HepG2 (cell line): ENCODE data around the gene ST8SIA1. TPM values are rescaled to one million over a fixed set of nuclear protein-coding genes. Genes with fewer than 3 reads are reported as not detected.

ENCODE experiments used
- ATAC-seq: fragments of 200-7000 bp; cut with Tn5 transposase; 3 replicates; pipeline ENCODE4 v1.9.1; 2020; ENCODE audit warnings: mild to moderate bottlenecking, moderate library complexity
- BruUV-seq: library from RNA; stranded (reverse); fragments of 400-500 nt; replicated peaks from 2 replicates; lab custom pipeline; 2021; lab: Mats Ljungman, UMichigan
- CTCF ChIA-PET: fragments of 300-600 bp; formaldehyde crosslinking; extraction: SDS; loops from one replicate; lab custom pipeline; 2021; ENCODE audit warnings: low total read pairs, inconsistent platforms, low intra/inter-chr PET ratio; lab: Yijun Ruan, JAX
- POLR2A ChIA-PET: fragments of 350-600 bp; sonication (Branson Sonifier 250); formaldehyde crosslinking; loops from one replicate; lab custom pipeline; 2020; ENCODE audit warnings: antibody characterized with exemption, inconsistent platforms; lab: Yijun Ruan, JAX
- DNase-seq: peaks from one replicate; pipeline ENCODE4 v3.0.0-alpha.2; 2015; ENCODE audit warnings: low spot score
- FAIRE-seq: peaks from 3 replicates; lab custom pipeline; 2011; peaks lifted over from hg19 to GRCh38; lab: Jason Lieb, UNC
- H2AFZ ChIP-seq: one replicate; pipeline ENCODE4 v1.6.1; 2011; ENCODE audit warnings: low read length, inconsistent platforms
- H3K27ac ChIP-seq: fragments of 300-600 bp; 3 replicates; pipeline ENCODE4 v1.8.0; 2011; ENCODE audit warnings: mixed run types, mild to moderate bottlenecking, mixed read lengths, low read length, inconsistent platforms; ENCODE audit not compliant: insufficient read depth; ENCODE audit errors: extremely low read length
- H3K27me3 ChIP-seq, 2 experiments: fragments of 200-600 bp in 1 of 2; 2 replicates in 1 of 2; 3 replicates in 1 of 2; pipeline versions ENCODE4 v1.6.0 to v1.8.0; 2011; ENCODE audit warnings: low read length in 2 of 2, mild to moderate bottlenecking in 2 of 2, moderate library complexity in 2 of 2, inconsistent platforms in 1 of 2; ENCODE audit not compliant: insufficient read depth in 2 of 2, control insufficient read depth in 1 of 2
- H3K36me3 ChIP-seq, 2 experiments: fragments of 200-600 bp in 1 of 2; replicated peaks in 1 of 2; 2 replicates in 1 of 2; 3 replicates in 1 of 2; pipeline versions ENCODE4 v1.5.1 to v1.8.0; 2011; ENCODE audit warnings: low read length in 2 of 2, inconsistent platforms in 1 of 2; ENCODE audit not compliant: insufficient read depth in 2 of 2, control insufficient read depth in 1 of 2
- H3K4me1 ChIP-seq: 2 replicates; pipeline ENCODE4 v1.5.1; 2012; ENCODE audit warnings: low read length, inconsistent platforms; ENCODE audit not compliant: insufficient read depth
- H3K4me2 ChIP-seq: 2 replicates; pipeline ENCODE4 v1.6.0; 2011; ENCODE audit warnings: low read depth, low read length, inconsistent platforms
- H3K4me3 ChIP-seq, 3 experiments: fragments of 200-600 bp in 1 of 3; sonication (generic), shearing (Covaris generic) in 1 of 3; replicated peaks in 1 of 3; 2 replicates each; pipeline ENCODE4 v1.5.1; 2011 to 2016; ENCODE audit warnings: low read length in 3 of 3, inconsistent platforms in 2 of 3, low read depth in 2 of 3, mild to moderate bottlenecking in 2 of 3, control low read depth in 1 of 3, mixed read lengths in 1 of 3; ENCODE audit not compliant: insufficient read depth in 1 of 3
- H3K79me2 ChIP-seq: one replicate; pipeline ENCODE4 v1.6.1; 2011; ENCODE audit warnings: low read length, inconsistent platforms; ENCODE audit not compliant: insufficient read depth
- H3K9ac ChIP-seq: 2 replicates; pipeline ENCODE4 v1.6.0; 2011; ENCODE audit warnings: mild to moderate bottlenecking, low read depth, low read length, inconsistent platforms; ENCODE audit not compliant: insufficient read depth
- H3K9me3 ChIP-seq: 2 replicates; pipeline ENCODE4 v1.5.1; 2012; ENCODE audit warnings: mild to moderate bottlenecking, low read length
- H4K20me1 ChIP-seq: 2 replicates; pipeline ENCODE4 v1.6.0; 2011; ENCODE audit warnings: inconsistent platforms, mild to moderate bottlenecking, low read length, moderate library complexity; ENCODE audit not compliant: insufficient read depth
- IKZF5 ChIP-seq: IDR thresholded peaks from 2 replicates; pipeline ENCODE4 v1.6.1; 2018; ENCODE audit warnings: missing genetic modification reagents, mild to moderate bottlenecking, missing compliant biosample characterization
- LRRFIP1 ChIP-seq: sonication (generic); formaldehyde crosslinking; conservative IDR thresholded peaks from 2 replicates; pipeline ENCODE4 v1.4.0; 2020; ENCODE audit warnings: missing genetic modification reagents
- MXD3 ChIP-seq: IDR thresholded peaks from 2 replicates; pipeline ENCODE4 v1.6.1; 2016; ENCODE audit warnings: mild to moderate bottlenecking, missing biosample characterization, missing genetic modification reagents
- NFYB ChIP-seq: sonication (generic); formaldehyde crosslinking; IDR thresholded peaks from 2 replicates; pipeline ENCODE4 v1.4.0; 2020; ENCODE audit warnings: missing genetic modification reagents
- USF2 ChIP-seq, 2 experiments: sonication (generic) in 1 of 2; formaldehyde crosslinking in 1 of 2; IDR thresholded peaks; 2 replicates each; pipeline versions ENCODE4 v1.5.1 to v1.6.1; 2011 to 2020; ENCODE audit warnings: borderline replicate concordance in 1 of 2, low read depth in 1 of 2, low read length in 1 of 2, mild to moderate bottlenecking in 1 of 2, missing genetic modification reagents in 1 of 2, moderate library complexity in 1 of 2
- ZBTB4 ChIP-seq: sonication (generic); formaldehyde crosslinking; IDR thresholded peaks from 2 replicates; pipeline ENCODE4 v1.4.0; 2020; ENCODE audit warnings: missing genetic modification reagents, mild to moderate bottlenecking, borderline replicate concordance
- ZNF263 ChIP-seq: sonication (generic); formaldehyde crosslinking; IDR thresholded peaks from 2 replicates; pipeline ENCODE4 v1.4.0; 2020; ENCODE audit warnings: missing genetic modification reagents
- ZNF343 ChIP-seq: sonication (generic); formaldehyde crosslinking; IDR thresholded peaks from 2 replicates; pipeline ENCODE4 v1.4.0; 2020; ENCODE audit warnings: mild to moderate bottlenecking, missing genetic modification reagents
- ZNF674 ChIP-seq: sonication (generic); formaldehyde crosslinking; IDR thresholded peaks from 2 replicates; pipeline ENCODE4 v1.5.0; 2020; ENCODE audit warnings: low read depth, mild to moderate bottlenecking, missing genetic modification reagents
- ZNF770 ChIP-seq: sonication (generic); formaldehyde crosslinking; IDR thresholded peaks from 2 replicates; pipeline ENCODE4 v1.5.0; 2020; ENCODE audit warnings: mild to moderate bottlenecking, missing genetic modification reagents
- WGBS: methylation state at CpG from one replicate; pipeline ENCODE4 v1.1.6; 2017; ENCODE audit warnings: low lambda C conversion rate; 5-methylcytosine and 5-hydroxymethylcytosine counted together
- in situ Hi-C: cut with HindIII; loops from 2 replicates; pipeline ENCODE4 v1.10.0; 2017; ENCODE audit warnings: low pct_unique_long_range_greater_than_20kb; ENCODE audit not compliant: extremely low pct_ligation_motif_present
- intact Hi-C: fragments of 100-400 bp; cut with micrococcal nuclease; formaldehyde crosslinking; loops from one replicate; pipeline ENCODE4 v1.10.0; 2022; ENCODE audit not compliant: unreplicated experiment
- polyA plus RNA-seq, 8 experiments: library from polyadenylated mRNA; depleted of rRNA in 3 of 8; stranded (reverse) in 7 of 8; unstranded in 1 of 8; fragments of >200 nt; fragmentation: Illumina TruSeq in 4 of 8; extraction: Trizol in 4 of 8; gene quantifications; 2 replicates each; pipeline versions ENCODE4 v1.2.1 to v1.2.3, GENCODE V29; 2011 to 2016; ENCODE audit warnings: low read depth in 4 of 8, missing spikeins in 1 of 8, mixed read lengths in 1 of 8; ENCODE audit not compliant: insufficient read depth in 1 of 8
- total RNA-seq, 5 experiments: library from RNA; depleted of rRNA; stranded (reverse); fragments of >200 nt; fragmentation: Illumina TruSeq; extraction: Trizol; gene quantifications; 2 replicates each; pipeline ENCODE4 v1.2.3, GENCODE V29; 2016; ENCODE audit warnings: low read depth in 1 of 5

ST8SIA1 gene
- total and polyA plus RNA-seq, 2 of the 13 experiments (the other 11 are each of a cell fraction or from before 2014, with no cell fraction given) = not detected

- intact Hi-C loops = loop anchor here (2.0 kb wide), 1 partner anchor 635 kb away; no protein-coding TSS in a partner anchor
- no peaks in the 10 kb centered on the region for H3K4me1 ChIP-seq
- no TSS peak for BruUV-seq
- H2AFZ ChIP-seq = no peak overlapping the region
- no peaks in the 10 kb centered on the region for H3K36me3 ChIP-seq
- no peak for DNase-seq
- no peaks in the 10 kb centered on the region for H3K9me3 ChIP-seq
- no peaks in the 10 kb centered on the region for H4K20me1 ChIP-seq
- ATAC-seq = peak; percentile 20
- in situ Hi-C loops = no loop called here
- no peak overlapping the region for H3K27ac ChIP-seq
- peak overlapping the region in 1 of 3 experiments; percentile 16; a peak in 1 of 6 replicates for H3K4me3 ChIP-seq
- H3K9ac ChIP-seq = no peak overlapping the region
- ChIA-PET CTCF (no interaction called here), POLR2A (no interaction called here)
- H3K27me3 ChIP-seq = peaks cover 0 to 24% of the 10 kb centered on the region in 2 experiments; a peak in 3 of 5 replicates
- H3K79me2 ChIP-seq = no peaks in the 10 kb centered on the region
- H3K4me2 ChIP-seq = peak overlapping the region; percentile 18; the same call in 1 of the 2 replicates
- WGBS = 36% methylated on average over 20 of the region's 49 CpGs
- no peak for FAIRE-seq
- no peak for TF ChIP-seq ZNF263 (CRISPR knock-in tag)
- no peak for TF ChIP-seq IKZF5 (CRISPR knock-in tag)
- TF ChIP-seq USF2 (IDR thresholded peaks at IDR 0.05; ENCODE audit: low read depth, low read length) = no peak
- no peak for TF ChIP-seq USF2 (CRISPR knock-in tag; IDR thresholded peaks at IDR 0.05; ENCODE audit: borderline replicate concordance)
- TF ChIP-seq LRRFIP1 (CRISPR knock-in tag) = no peak
- no peak for TF ChIP-seq ZNF770 (CRISPR knock-in tag)
- TF ChIP-seq ZNF674 (CRISPR knock-in tag) = no peak
- TF ChIP-seq MXD3 (CRISPR knock-in tag) = no peak
- TF ChIP-seq ZNF343 (CRISPR knock-in tag) = no peak
- no peak for TF ChIP-seq NFYB (CRISPR knock-in tag)
- no peak for TF ChIP-seq ZBTB4
Observed at GRCh38 chr12:22333713-22334409, 646 bp downstream of the ST8SIA1 start.
